AG04450 (cell line): ENCODE results near the gene LRIG1. TPM values are rescaled to one million over a fixed set of nuclear protein-coding genes. Genes with fewer than 3 reads are reported as not detected.

Experiments used
- CTCF ChIA-PET: fragments of 300-600, 350-600 bp; formaldehyde crosslinking; extraction: SDS; loops from one replicate; lab custom pipeline; 2022; ENCODE audit warnings: antibody characterized with exemption, inconsistent platforms; lab: Charles Lee
- POLR2A ChIA-PET: fragments of 350-600 bp; formaldehyde crosslinking; extraction: SDS; loops from one replicate; lab custom pipeline; 2021; ENCODE audit warnings: antibody characterized with exemption, inconsistent platforms; lab: Yijun Ruan, JAX
- DNase-seq: peaks from one replicate; pipeline ENCODE4 v3.0.0-alpha.2; 2011; ENCODE audit warnings: low read depth, low spot score
- H3K27ac ChIP-seq: one replicate; pipeline ENCODE4 v1.5.1; 2012; ENCODE audit warnings: low read depth, low read length, control low read depth
- H3K27me3 ChIP-seq: one replicate; pipeline ENCODE4 v1.6.0; 2012; ENCODE audit warnings: low read length; ENCODE audit not compliant: control insufficient read depth, insufficient read depth
- H3K4me3 ChIP-seq: 2 replicates; pipeline ENCODE4 v1.5.1; 2011; ENCODE audit warnings: mild to moderate bottlenecking, low read depth, low read length, control low read depth
- H3K9me3 ChIP-seq: 2 replicates; pipeline ENCODE4 v1.5.1; 2012; ENCODE audit warnings: low read length; ENCODE audit not compliant: control insufficient read depth, insufficient read depth
- polyA plus RNA-seq: library from polyadenylated mRNA; depleted of rRNA; stranded (reverse); fragments of >200 nt; gene quantifications from 2 replicates; pipeline ENCODE4 v1.2.3, GENCODE V29; 2011
- TF ChIP-seq, protein P1 (sequence below): IDR thresholded peaks from 2 replicates; pipeline ENCODE4 v1.5.1; 2011; ENCODE audit warnings: low read depth, low read length, control low read depth, inconsistent platforms

LRIG1 gene
- polyA plus RNA-seq, 1 experiment, result 68.3 TPM

DNA sequence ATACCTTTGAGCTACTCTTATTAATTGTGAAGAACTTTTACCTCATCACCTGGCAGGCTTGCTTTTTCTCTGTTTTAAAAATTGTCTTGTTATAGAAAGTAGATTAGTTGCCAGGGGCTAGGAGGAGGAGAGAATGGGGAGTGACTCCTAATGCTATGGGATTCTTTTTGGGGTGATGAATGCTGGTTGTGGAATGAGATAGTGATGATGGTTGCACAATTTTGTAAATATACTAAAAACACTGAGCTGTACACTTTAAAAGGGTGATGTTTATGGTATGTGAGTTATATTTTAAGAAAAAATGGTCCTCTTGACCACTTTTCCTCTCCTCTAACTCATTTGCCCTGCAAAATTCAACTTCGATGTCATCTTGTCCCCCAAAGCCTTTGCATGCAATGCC is 31.8 kb upstream of the LRIG1 start:
- ChIA-PET POLR2A (no interaction called here), CTCF (interaction anchor here (1.3 kb wide), 1 partner anchor 34 kb away, joined by 4 read pairs; no protein-coding TSS in a partner anchor)
- no peaks in the 10 kb centered on the region for H3K27me3 ChIP-seq
- DNase-seq, result no peak
- H3K9me3 ChIP-seq, result no peaks in the 10 kb centered on the region; the same call in 1 of the 2 replicates
- H3K4me3 ChIP-seq, result no peak overlapping the region
- no peak overlapping the region for H3K27ac ChIP-seq
- TF ChIP-seq, protein P1, sequence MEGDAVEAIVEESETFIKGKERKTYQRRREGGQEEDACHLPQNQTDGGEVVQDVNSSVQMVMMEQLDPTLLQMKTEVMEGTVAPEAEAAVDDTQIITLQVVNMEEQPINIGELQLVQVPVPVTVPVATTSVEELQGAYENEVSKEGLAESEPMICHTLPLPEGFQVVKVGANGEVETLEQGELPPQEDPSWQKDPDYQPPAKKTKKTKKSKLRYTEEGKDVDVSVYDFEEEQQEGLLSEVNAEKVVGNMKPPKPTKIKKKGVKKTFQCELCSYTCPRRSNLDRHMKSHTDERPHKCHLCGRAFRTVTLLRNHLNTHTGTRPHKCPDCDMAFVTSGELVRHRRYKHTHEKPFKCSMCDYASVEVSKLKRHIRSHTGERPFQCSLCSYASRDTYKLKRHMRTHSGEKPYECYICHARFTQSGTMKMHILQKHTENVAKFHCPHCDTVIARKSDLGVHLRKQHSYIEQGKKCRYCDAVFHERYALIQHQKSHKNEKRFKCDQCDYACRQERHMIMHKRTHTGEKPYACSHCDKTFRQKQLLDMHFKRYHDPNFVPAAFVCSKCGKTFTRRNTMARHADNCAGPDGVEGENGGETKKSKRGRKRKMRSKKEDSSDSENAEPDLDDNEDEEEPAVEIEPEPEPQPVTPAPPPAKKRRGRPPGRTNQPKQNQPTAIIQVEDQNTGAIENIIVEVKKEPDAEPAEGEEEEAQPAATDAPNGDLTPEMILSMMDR, result no peak

DNA sequence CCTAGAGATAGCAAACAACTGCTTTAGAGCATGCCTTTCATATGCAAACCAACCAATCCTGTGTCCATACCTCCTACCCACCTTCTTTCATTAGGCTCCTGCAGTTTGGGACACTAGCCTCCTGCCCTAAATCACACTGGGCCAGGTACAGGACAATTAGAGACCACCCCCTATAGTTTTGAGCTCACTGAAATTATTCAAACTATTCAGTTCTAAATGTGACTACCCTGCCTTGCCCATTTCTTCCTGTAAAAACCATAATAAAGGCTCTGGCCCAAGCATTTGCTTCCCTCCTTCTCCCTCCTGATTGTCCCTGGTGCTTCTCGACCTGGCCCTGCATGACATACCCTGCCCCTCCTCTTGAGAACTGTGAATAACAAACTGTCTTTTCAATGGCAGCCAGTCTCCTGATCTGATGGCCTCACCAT is 31.4 kb upstream of the LRIG1 start:
- Histone ChIP-seq H3K27ac (no peak overlapping the region), H3K4me3 (no peak overlapping the region), H3K27me3 (no peaks in the 10 kb centered on the region), H3K9me3 (no peaks in the 10 kb centered on the region; the same call in 1 of the 2 replicates)
- POLR2A ChIA-PET, result no interaction called here
- CTCF ChIA-PET, result interaction anchor here (1.3 kb wide), 1 partner anchor 35 kb away, joined by 4 read pairs; no protein-coding TSS in a partner anchor
- no peak for DNase-seq
- TF ChIP-seq, protein P1, result no peak

DNA sequence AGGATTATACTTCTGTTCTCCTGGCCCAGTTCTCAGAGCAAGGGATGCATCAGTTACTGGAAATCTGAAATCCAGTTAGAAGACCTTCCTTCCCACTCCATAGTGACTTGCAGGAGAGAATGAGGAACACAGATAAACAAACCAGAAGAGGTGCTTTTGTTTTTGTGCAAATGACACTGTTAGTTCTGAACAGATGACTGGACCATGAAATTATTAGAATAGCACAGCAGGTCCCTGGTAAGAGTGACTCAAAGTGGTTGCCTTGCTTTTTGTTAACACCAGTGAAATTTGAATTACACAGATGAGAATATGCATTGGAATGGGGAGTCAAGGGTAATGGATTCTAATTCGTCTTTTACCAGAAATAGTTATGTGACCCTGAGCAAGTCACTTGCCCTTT is 30.4 kb upstream of the LRIG1 start:
- ChIA-PET CTCF (interaction anchor here (0.7 kb wide), 1 partner anchor 12 kb away, joined by 3 read pairs; no protein-coding TSS in a partner anchor), POLR2A (no interaction called here)
- Histone ChIP-seq H3K4me3 (no peak overlapping the region), H3K27me3 (no peaks in the 10 kb centered on the region), H3K27ac (no peak overlapping the region), H3K9me3 (no peaks in the 10 kb centered on the region; the same call in 1 of the 2 replicates)
- TF ChIP-seq, protein P1, result no peak
- DNase-seq, result no peak

DNA sequence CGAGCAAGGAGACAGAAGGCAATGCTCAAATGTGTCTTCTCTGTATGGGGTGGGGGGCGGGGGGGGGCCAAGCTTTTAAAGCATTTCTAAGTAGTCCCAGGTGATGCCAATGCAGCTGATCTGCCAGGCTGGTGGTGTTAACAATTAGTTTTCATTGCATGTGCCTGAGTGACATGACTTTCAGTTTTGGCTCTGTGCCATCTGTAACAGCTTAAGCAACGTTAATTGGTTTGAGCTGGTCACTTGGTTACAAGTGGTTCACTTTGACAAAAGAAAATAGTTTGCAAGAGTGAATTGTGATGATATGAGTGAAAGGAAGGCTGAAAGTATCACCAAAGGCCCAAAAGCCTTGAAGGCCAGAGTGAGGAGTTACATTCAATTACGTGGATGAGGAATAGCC is 26.4 kb upstream of the LRIG1 start:
- TF ChIP-seq, protein P1, result no peak
- ChIA-PET POLR2A (no interaction called here), CTCF (no interaction called here)
- DNase-seq, result no peak
- no peak overlapping the region for H3K4me3 ChIP-seq
- no peak overlapping the region for H3K27ac ChIP-seq
- H3K9me3 ChIP-seq, result no peaks in the 10 kb centered on the region; the same call in 1 of the 2 replicates
- no peaks in the 10 kb centered on the region for H3K27me3 ChIP-seq

DNA sequence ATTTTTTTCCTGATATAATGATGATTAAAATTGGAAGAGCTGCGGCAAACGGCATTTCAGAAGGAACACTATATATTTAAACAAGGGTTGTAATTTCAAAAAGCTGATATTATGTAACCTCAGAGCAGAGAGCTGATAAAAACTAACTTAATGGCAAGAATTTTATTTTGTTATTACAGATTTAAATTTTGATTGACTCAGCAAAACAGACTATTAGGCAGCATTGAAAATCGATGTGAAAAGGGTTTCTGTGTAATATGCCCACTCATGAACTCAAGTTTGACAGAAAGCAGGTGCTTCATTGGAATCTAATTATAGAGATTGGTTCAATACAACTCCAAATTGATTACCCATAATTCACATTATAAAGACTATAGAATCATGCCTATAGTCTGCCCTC is 24.9 kb upstream of the LRIG1 start:
- Histone ChIP-seq H3K4me3 (no peak overlapping the region), H3K9me3 (no peaks in the 10 kb centered on the region; the same call in 1 of the 2 replicates), H3K27me3 (no peaks in the 10 kb centered on the region), H3K27ac (no peak overlapping the region)
- DNase-seq, result no peak
- TF ChIP-seq, protein P1, result no peak
- ChIA-PET POLR2A (no interaction called here), CTCF (no interaction called here)
